Caco-2 (cell line): Measurements from ENCODE around the gene LRRC38. TPM values are rescaled to one million over a fixed set of nuclear protein-coding genes. Genes with fewer than 3 reads are reported as not detected.

Experiments used
- BruUV-seq: library from RNA; stranded (reverse); fragments of 400-500 nt; replicated peaks from 2 replicates; lab custom pipeline; 2021; lab: Mats Ljungman, UMichigan
- CTCF ChIA-PET: fragments of 300-600 bp; sonication (Branson Sonifier 250); formaldehyde crosslinking; loops from one replicate; lab custom pipeline; 2022; ENCODE audit warnings: antibody characterized with exemption; lab: Charles Lee
- POLR2A ChIA-PET: fragments of 300-600 bp; sonication (Branson Sonifier 250); formaldehyde crosslinking; loops from one replicate; lab custom pipeline; 2022; ENCODE audit warnings: antibody characterized with exemption; lab: Charles Lee
- DNase-seq, 2 experiments: peaks; one replicate each; pipeline versions ENCODE4 v3.0.0 to v3.0.0-alpha.2; 2020 to 2022
- H3K27me3 ChIP-seq: replicated peaks from 2 replicates; pipeline ENCODE4 v1.6.0; 2011; ENCODE audit warnings: low read length; ENCODE audit not compliant: control insufficient read depth, insufficient read depth
- H3K36me3 ChIP-seq: 2 replicates; pipeline ENCODE4 v1.5.1; 2011; ENCODE audit warnings: low read length; ENCODE audit not compliant: control insufficient read depth, insufficient read depth
- H3K4me1 ChIP-seq: fragments of 250-450 bp; sonication (Bioruptor Pico); 2 replicates; pipeline ENCODE4 v1.5.1; 2020; ENCODE audit warnings: mild to moderate bottlenecking
- H3K4me3 ChIP-seq: 2 replicates; pipeline ENCODE4 v1.5.1; 2011; ENCODE audit warnings: low read depth, mild to moderate bottlenecking, control low read depth, low read length
- H3K9me3 ChIP-seq: fragments of 250-450 bp; sonication (Bioruptor Pico); 2 replicates; pipeline ENCODE4 v1.5.1; 2020; ENCODE audit warnings: mild to moderate bottlenecking, moderate library complexity
- H3K27ac Mint-ChIP-seq: one replicate; pipeline ENCODE4 v1.8.0; 2022; ENCODE audit warnings: mixed read lengths; ENCODE audit not compliant: unreplicated experiment
- H3K27me3 Mint-ChIP-seq: one replicate; pipeline ENCODE4 v1.8.0; 2022; ENCODE audit warnings: mixed read lengths; ENCODE audit not compliant: insufficient read depth, unreplicated experiment
- H3K36me3 Mint-ChIP-seq: one replicate; pipeline ENCODE4 v1.8.0; 2022; ENCODE audit warnings: mild to moderate bottlenecking, mixed read lengths; ENCODE audit not compliant: insufficient read depth, unreplicated experiment
- H3K4me1 Mint-ChIP-seq: one replicate; pipeline ENCODE4 v1.8.0; 2022; ENCODE audit warnings: low read depth, mixed read lengths; ENCODE audit not compliant: unreplicated experiment
- H3K4me3 Mint-ChIP-seq: one replicate; pipeline ENCODE4 v1.8.0; 2022; ENCODE audit warnings: mild to moderate bottlenecking, moderate library complexity, mixed read lengths; ENCODE audit not compliant: unreplicated experiment
- H3K9me3 Mint-ChIP-seq: one replicate; pipeline ENCODE4 v1.8.0; 2022; ENCODE audit warnings: mixed read lengths; ENCODE audit not compliant: unreplicated experiment
- intact Hi-C: fragments of 100-400 bp; cut with micrococcal nuclease; formaldehyde crosslinking; loops from one replicate; pipeline ENCODE4 v1.10.0; 2022; ENCODE audit not compliant: unreplicated experiment
- total RNA-seq: library from RNA; stranded (reverse); gene quantifications from 2 replicates; pipeline ENCODE4 v1.2.3, GENCODE V29; 2022
- TF ChIP-seq, protein P1 (sequence below), 2 experiments: fragments of 200-600 bp in 1 of 2; IDR thresholded peaks; 1 replicate in 1 of 2; 2 replicates in 1 of 2; pipeline versions ENCODE4 v1.5.1 to v1.8.0; 2011 to 2022; ENCODE audit warnings: antibody characterized with exemption in 1 of 2, control low read depth in 1 of 2, inconsistent platforms in 1 of 2, low read depth in 1 of 2, low read length in 1 of 2, mild to moderate bottlenecking in 1 of 2, moderate library complexity in 1 of 2; ENCODE audit not compliant: insufficient read depth in 1 of 2, severe bottlenecking in 1 of 2, unreplicated experiment in 1 of 2

LRRC38 gene
- total RNA-seq, 1 experiment from 2014 or later = not detected

DNA sequence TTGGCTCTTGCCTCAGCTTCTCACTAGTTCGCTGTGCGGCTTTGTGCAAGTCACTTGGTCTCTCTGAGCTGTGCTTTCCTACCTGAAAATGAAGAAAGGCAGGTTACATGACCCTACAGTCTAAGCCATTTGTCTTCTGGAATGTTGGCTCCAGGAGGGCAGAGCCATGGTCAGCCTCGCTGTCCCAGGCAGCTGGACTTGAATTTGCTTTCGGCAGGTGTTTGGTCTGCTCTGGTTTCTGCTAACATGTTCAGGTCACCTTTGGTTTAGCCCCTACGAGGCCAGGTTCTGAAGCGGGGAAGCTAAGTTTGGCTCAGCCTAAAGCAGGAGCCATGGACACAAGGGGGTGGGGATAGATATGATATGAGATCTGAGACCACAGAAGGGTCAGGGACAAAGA lies 19.1 kb downstream of the LRRC38 start:
- H3K4me1 Mint-ChIP-seq = no peaks in the 10 kb centered on the region
- H3K9me3 Mint-ChIP-seq = no peaks in the 10 kb centered on the region
- H3K27me3 ChIP-seq = no peaks in the 10 kb centered on the region
- POLR2A ChIA-PET = no interaction called here
- no TSS peak for BruUV-seq
- intact Hi-C loops = no loop called here
- no peaks in the 10 kb centered on the region for H3K36me3 Mint-ChIP-seq
- H3K9me3 ChIP-seq = no peaks in the 10 kb centered on the region
- peaks cover 18% of the 10 kb centered on the region for H3K27me3 Mint-ChIP-seq
- H3K27ac Mint-ChIP-seq = no peak overlapping the region
- no peaks in the 10 kb centered on the region for H3K4me1 ChIP-seq
- CTCF ChIA-PET = no interaction called here
- no peak for DNase-seq
- H3K4me3 Mint-ChIP-seq = no peak overlapping the region
- H3K36me3 ChIP-seq = no peaks in the 10 kb centered on the region
- TF ChIP-seq, protein P1, sequence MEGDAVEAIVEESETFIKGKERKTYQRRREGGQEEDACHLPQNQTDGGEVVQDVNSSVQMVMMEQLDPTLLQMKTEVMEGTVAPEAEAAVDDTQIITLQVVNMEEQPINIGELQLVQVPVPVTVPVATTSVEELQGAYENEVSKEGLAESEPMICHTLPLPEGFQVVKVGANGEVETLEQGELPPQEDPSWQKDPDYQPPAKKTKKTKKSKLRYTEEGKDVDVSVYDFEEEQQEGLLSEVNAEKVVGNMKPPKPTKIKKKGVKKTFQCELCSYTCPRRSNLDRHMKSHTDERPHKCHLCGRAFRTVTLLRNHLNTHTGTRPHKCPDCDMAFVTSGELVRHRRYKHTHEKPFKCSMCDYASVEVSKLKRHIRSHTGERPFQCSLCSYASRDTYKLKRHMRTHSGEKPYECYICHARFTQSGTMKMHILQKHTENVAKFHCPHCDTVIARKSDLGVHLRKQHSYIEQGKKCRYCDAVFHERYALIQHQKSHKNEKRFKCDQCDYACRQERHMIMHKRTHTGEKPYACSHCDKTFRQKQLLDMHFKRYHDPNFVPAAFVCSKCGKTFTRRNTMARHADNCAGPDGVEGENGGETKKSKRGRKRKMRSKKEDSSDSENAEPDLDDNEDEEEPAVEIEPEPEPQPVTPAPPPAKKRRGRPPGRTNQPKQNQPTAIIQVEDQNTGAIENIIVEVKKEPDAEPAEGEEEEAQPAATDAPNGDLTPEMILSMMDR (IDR thresholded peaks at IDR 0.05; ENCODE audit: insufficient read depth in 1 of 2, low read depth in 1 of 2, low read length in 1 of 2, severe bottlenecking in 1 of 2, unreplicated experiment in 1 of 2) = no peak
- H3K4me3 ChIP-seq = no peak overlapping the region

DNA sequence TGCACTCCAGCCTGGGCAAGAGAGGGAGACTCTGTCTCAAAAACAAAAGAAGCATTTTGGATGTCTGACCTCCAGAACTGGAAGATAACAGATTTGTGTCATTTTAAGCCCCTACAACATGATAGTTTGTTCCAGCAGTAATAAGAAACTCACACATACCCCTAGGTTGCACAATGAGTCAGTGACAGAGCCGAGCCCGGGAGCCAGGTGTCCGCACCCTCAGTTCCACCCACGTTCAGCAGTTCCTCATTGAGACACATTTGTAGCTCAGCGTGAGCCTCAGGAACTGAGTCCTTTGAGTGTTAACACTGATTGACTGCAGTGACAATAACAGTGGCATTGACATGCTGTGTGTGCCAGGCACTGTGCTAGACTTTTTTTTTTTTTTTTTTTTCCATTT lies 19.8 kb downstream of the LRRC38 start:
- no peaks in the 10 kb centered on the region for H3K4me1 ChIP-seq
- H3K27me3 Mint-ChIP-seq = peaks cover 13% of the 10 kb centered on the region
- no peak overlapping the region for H3K4me3 Mint-ChIP-seq
- H3K36me3 Mint-ChIP-seq = no peaks in the 10 kb centered on the region
- no peak overlapping the region for H3K4me3 ChIP-seq
- CTCF ChIA-PET = no interaction called here
- no peaks in the 10 kb centered on the region for H3K27me3 ChIP-seq
- BruUV-seq = no TSS peak
- POLR2A ChIA-PET = no interaction called here
- intact Hi-C loops = no loop called here
- no peak overlapping the region for H3K27ac Mint-ChIP-seq
- no peaks in the 10 kb centered on the region for H3K9me3 ChIP-seq
- H3K9me3 Mint-ChIP-seq = no peaks in the 10 kb centered on the region
- DNase-seq = no peak
- TF ChIP-seq, protein P1 (IDR thresholded peaks at IDR 0.05; ENCODE audit: insufficient read depth in 1 of 2, low read depth in 1 of 2, low read length in 1 of 2, severe bottlenecking in 1 of 2, unreplicated experiment in 1 of 2) = no peak
- H3K36me3 ChIP-seq = no peaks in the 10 kb centered on the region
- H3K4me1 Mint-ChIP-seq = no peaks in the 10 kb centered on the region

DNA sequence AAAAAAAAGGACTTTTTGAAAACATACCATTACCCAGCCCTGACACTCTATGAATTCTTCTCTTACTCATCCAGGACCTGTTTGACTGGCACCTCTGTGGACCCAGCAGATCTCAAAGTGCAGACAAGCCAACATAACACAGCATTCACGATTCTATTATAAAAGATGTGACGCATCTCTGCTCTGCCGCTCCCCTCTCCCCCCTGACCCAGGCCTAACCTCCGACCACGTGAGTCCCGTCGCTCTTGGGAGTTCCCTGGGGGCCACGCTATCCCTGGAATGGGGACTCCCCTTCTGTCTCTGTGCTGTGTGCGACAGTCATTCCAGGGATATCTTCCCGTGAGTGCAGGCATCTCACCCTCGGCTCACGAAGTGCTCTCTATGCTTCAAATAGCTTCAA lies 21.1 kb downstream of the LRRC38 start:
- Histone ChIP-seq H3K4me3 (no peak overlapping the region), H3K36me3 (no peaks in the 10 kb centered on the region), H3K9me3 (no peaks in the 10 kb centered on the region), H3K27me3 (no peaks in the 10 kb centered on the region), H3K4me1 (no peaks in the 10 kb centered on the region)
- TF ChIP-seq, protein P1 (IDR thresholded peaks at IDR 0.05; ENCODE audit: insufficient read depth in 1 of 2, low read depth in 1 of 2, low read length in 1 of 2, severe bottlenecking in 1 of 2, unreplicated experiment in 1 of 2) = no peak
- DNase-seq = no peak
- Mint-ChIP-seq H3K27me3 (peaks cover 13% of the 10 kb centered on the region), H3K4me1 (no peaks in the 10 kb centered on the region), H3K4me3 (no peak overlapping the region), H3K36me3 (no peaks in the 10 kb centered on the region), H3K27ac (no peak overlapping the region), H3K9me3 (no peaks in the 10 kb centered on the region)
- BruUV-seq = no TSS peak
- CTCF ChIA-PET = interaction anchor here (0.6 kb wide), 1 partner anchor 11 kb away, joined by 5 read pairs; no protein-coding TSS in a partner anchor
- POLR2A ChIA-PET = no interaction called here
- intact Hi-C loops = no loop called here
